Measurements from ENCODE around the gene BCL3.
A peak's percentile ranks its signal among the peaks of the same experiment; 100 is the strongest.

The BCL3 gene

DNA sequence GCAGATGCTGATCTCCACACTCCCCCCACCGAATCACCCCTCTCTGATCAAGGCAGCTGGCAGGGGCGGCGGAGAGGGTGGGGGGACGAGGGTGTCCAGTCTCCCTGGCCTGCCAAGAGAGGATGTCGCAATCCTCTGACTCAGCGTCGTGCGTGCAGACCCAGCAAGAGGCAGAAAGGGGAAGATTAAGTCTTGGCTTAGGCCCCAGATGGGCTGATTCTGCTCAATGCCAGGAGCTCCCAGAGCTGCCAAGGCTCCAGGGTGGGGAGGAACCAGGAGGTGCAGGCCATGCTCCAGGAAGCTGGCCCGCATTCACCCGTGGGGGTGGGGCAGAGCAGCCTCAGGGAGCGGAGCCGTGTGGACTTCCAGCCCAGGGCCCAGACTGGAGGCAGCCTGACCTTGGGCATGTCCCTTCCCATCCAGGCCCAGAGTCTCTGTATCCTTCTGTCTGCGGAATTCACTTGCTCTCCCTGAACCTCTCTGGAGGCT, 6.6 kb upstream of the BCL3 start (continued):
- TF ChIP-seq ZNF274 (IDR thresholded peaks at IDR 0.05; ENCODE audit: low read length) = no peak
- TF ChIP-seq ZNF274 (tag by site-specific recombination; IDR thresholded peaks at IDR 0.05; ENCODE audit: borderline replicate concordance) = no peak
- TF ChIP-seq ZNF221 (tag by site-specific recombination; IDR thresholded peaks at IDR 0.05; ENCODE audit: borderline replicate concordance) = no peak
- no peak for TF ChIP-seq ZNF529 (tag by site-specific recombination; IDR thresholded peaks at IDR 0.05; ENCODE audit: insufficient replicate concordance)
- TF ChIP-seq ZNF202 (tag by site-specific recombination; IDR thresholded peaks at IDR 0.05; ENCODE audit: borderline replicate concordance) = no peak
- TF ChIP-seq, protein P1, sequence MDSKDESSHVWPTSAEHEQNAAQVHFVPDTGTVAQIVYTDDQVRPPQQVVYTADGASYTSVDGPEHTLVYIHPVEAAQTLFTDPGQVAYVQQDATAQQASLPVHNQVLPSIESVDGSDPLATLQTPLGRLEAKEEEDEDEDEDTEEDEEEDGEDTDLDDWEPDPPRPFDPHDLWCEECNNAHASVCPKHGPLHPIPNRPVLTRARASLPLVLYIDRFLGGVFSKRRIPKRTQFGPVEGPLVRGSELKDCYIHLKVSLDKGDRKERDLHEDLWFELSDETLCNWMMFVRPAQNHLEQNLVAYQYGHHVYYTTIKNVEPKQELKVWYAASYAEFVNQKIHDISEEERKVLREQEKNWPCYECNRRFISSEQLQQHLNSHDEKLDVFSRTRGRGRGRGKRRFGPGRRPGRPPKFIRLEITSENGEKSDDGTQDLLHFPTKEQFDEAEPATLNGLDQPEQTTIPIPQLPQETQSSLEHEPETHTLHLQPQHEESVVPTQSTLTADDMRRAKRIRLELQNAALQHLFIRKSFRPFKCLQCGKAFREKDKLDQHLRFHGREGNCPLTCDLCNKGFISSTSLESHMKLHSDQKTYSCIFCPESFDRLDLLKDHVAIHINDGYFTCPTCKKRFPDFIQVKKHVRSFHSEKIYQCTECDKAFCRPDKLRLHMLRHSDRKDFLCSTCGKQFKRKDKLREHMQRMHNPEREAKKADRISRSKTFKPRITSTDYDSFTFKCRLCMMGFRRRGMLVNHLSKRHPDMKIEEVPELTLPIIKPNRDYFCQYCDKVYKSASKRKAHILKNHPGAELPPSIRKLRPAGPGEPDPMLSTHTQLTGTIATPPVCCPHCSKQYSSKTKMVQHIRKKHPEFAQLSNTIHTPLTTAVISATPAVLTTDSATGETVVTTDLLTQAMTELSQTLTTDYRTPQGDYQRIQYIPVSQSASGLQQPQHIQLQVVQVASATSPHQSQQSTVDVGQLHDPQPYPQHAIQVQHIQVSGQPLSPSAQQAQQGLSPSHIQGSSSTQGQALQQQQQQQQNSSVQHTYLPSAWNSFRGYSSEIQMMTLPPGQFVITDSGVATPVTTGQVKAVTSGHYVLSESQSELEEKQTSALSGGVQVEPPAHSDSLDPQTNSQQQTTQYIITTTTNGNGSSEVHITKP (tag by site-specific recombination; IDR thresholded peaks at IDR 0.05) = peak; percentile 80
- peak; percentile 68 for TF ChIP-seq ZBTB20 (tag by site-specific recombination; IDR thresholded peaks at IDR 0.05)
- no peak for TF ChIP-seq HOXA7 (CRISPR knock-in tag; IDR thresholded peaks at IDR 0.05; ENCODE audit: borderline replicate concordance)
- TF ChIP-seq ZNF629 (tag by site-specific recombination; IDR thresholded peaks at IDR 0.05) = peak; percentile 61; the same call in 1 of the 2 replicates
- TF ChIP-seq, protein P2, sequence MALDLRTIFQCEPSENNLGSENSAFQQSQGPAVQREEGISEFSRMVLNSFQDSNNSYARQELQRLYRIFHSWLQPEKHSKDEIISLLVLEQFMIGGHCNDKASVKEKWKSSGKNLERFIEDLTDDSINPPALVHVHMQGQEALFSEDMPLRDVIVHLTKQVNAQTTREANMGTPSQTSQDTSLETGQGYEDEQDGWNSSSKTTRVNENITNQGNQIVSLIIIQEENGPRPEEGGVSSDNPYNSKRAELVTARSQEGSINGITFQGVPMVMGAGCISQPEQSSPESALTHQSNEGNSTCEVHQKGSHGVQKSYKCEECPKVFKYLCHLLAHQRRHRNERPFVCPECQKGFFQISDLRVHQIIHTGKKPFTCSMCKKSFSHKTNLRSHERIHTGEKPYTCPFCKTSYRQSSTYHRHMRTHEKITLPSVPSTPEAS (tag by site-specific recombination; IDR thresholded peaks at IDR 0.05) = no peak
- peak; percentile 78 for TF ChIP-seq ZBTB8A (tag by site-specific recombination; IDR thresholded peaks at IDR 0.05)
- peak; percentile 71 for TF ChIP-seq ZNF366 (tag by site-specific recombination; conservative IDR thresholded peaks at IDR 0.05)
- TF ChIP-seq ZSCAN16 (tag by site-specific recombination; IDR thresholded peaks at IDR 0.05) = no peak
- peak; percentile 96 for TF ChIP-seq ZNF600 (tag by site-specific recombination; IDR thresholded peaks at IDR 0.05)
- peak; percentile 91 for TF ChIP-seq ZNF660 (tag by site-specific recombination; IDR thresholded peaks at IDR 0.05)
- TF ChIP-seq ZNF341 (tag by site-specific recombination; IDR thresholded peaks at IDR 0.05; ENCODE audit: low read depth) = no peak
- TF ChIP-seq ZNF792 (tag by site-specific recombination; IDR thresholded peaks at IDR 0.05) = no peak
- TF ChIP-seq, protein P3, sequence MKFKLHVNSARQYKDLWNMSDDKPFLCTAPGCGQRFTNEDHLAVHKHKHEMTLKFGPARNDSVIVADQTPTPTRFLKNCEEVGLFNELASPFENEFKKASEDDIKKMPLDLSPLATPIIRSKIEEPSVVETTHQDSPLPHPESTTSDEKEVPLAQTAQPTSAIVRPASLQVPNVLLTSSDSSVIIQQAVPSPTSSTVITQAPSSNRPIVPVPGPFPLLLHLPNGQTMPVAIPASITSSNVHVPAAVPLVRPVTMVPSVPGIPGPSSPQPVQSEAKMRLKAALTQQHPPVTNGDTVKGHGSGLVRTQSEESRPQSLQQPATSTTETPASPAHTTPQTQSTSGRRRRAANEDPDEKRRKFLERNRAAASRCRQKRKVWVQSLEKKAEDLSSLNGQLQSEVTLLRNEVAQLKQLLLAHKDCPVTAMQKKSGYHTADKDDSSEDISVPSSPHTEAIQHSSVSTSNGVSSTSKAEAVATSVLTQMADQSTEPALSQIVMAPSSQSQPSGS (tag by site-specific recombination; IDR thresholded peaks at IDR 0.05; ENCODE audit: low read depth) = no peak
- no peak for TF ChIP-seq ZNF354C (tag by site-specific recombination; IDR thresholded peaks at IDR 0.05; ENCODE audit: borderline replicate concordance, low read depth)
- TF ChIP-seq ZNF585B (tag by site-specific recombination; IDR thresholded peaks at IDR 0.05) = no peak
- peak; percentile 94 for TF ChIP-seq IKZF3 (tag by site-specific recombination; IDR thresholded peaks at IDR 0.05)
- no peak for TF ChIP-seq ZNF350 (tag by site-specific recombination; IDR thresholded peaks at IDR 0.05)
- no peak for TF ChIP-seq ZNF510 (tag by site-specific recombination; IDR thresholded peaks at IDR 0.05; ENCODE audit: insufficient replicate concordance)
- TF ChIP-seq ZNF155 (tag by site-specific recombination; IDR thresholded peaks at IDR 0.05) = no peak
- TF ChIP-seq, protein P4, sequence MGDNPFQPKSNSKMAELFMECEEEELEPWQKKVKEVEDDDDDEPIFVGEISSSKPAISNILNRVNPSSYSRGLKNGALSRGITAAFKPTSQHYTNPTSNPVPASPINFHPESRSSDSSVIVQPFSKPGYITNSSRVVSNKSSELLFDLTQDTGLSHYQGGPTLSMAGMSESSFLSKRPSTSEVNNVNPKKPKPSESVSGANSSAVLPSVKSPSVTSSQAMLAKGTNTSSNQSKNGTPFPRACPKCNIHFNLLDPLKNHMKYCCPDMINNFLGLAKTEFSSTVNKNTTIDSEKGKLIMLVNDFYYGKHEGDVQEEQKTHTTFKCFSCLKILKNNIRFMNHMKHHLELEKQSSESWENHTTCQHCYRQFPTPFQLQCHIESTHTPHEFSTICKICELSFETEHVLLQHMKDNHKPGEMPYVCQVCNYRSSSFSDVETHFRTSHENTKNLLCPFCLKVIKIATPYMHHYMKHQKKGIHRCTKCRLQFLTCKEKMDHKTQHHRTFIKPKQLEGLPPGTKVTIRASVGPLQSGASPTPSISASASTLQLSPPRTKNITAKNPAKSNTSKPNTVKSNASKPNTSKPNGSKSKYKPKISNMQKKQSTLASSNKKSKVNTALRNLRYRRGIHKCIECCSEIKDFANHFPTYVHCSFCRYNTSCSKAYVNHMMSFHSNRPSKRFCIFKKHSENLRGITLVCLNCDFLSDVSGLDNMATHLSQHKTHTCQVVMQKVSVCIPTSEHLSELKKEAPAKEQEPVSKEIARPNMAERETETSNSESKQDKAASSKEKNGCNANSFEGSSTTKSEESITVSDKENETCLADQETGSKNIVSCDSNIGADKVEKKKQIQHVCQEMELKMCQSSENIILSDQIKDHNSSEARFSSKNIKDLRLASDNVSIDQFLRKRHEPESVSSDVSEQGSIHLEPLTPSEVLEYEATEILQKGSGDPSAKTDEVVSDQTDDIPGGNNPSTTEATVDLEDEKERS (tag by site-specific recombination; IDR thresholded peaks at IDR 0.05) = no peak
- TF ChIP-seq, protein P5, sequence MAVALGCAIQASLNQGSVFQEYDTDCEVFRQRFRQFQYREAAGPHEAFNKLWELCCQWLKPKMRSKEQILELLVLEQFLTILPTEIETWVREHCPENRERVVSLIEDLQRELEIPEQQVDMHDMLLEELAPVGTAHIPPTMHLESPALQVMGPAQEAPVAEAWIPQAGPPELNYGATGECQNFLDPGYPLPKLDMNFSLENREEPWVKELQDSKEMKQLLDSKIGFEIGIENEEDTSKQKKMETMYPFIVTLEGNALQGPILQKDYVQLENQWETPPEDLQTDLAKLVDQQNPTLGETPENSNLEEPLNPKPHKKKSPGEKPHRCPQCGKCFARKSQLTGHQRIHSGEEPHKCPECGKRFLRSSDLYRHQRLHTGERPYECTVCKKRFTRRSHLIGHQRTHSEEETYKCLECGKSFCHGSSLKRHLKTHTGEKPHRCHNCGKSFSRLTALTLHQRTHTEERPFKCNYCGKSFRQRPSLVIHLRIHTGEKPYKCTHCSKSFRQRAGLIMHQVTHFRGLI (tag by site-specific recombination; IDR thresholded peaks at IDR 0.05) = no peak
- peak; percentile 38 for TF ChIP-seq ZNF335 (tag by site-specific recombination; conservative IDR thresholded peaks at IDR 0.05)
- no peak for TF ChIP-seq ZNF239 (tag by site-specific recombination; IDR thresholded peaks at IDR 0.05)
- no peak for TF ChIP-seq ZNF707 (tag by site-specific recombination; IDR thresholded peaks at IDR 0.05)
